Endothelial cell of umbilical vein (primary cell): ENCODE results near the gene EGFL7. TPM values are rescaled to one million over a fixed set of nuclear protein-coding genes. Genes with fewer than 3 reads are reported as not detected.

Experiments
- BruUV-seq: library from RNA; stranded (reverse); fragments of 400-500 nt; replicated peaks from 2 replicates; lab custom pipeline; 2021; lab: Mats Ljungman, UMichigan
- CTCF ChIA-PET: fragments of 300-600, 350-600 bp; sonication (Branson Sonifier 250); formaldehyde crosslinking; loops from one replicate; lab custom pipeline; 2021; ENCODE audit warnings: antibody characterized with exemption, inconsistent platforms; lab: Charles Lee
- POLR2A ChIA-PET: fragments of 300-600, 350-600 bp; sonication (Branson Sonifier 250); formaldehyde crosslinking; loops from one replicate; lab custom pipeline; 2021; ENCODE audit warnings: antibody characterized with exemption, inconsistent platforms; lab: Charles Lee
- DNase-seq: peaks from one replicate; pipeline ENCODE4 v3.0.0-alpha.2; 2011; ENCODE audit warnings: low read depth, low spot score
- FAIRE-seq: peaks from 2 replicates; lab custom pipeline; 2011; peaks lifted over from hg19 to GRCh38; lab: Jason Lieb, UNC
- H2AFZ ChIP-seq: 2 replicates; pipeline ENCODE4 v1.6.0; 2012; ENCODE audit warnings: low read depth, low read length, control low read depth, inconsistent platforms
- H3K27ac ChIP-seq: 2 replicates; pipeline ENCODE4 v1.5.1; 2011; ENCODE audit warnings: low read depth, mild to moderate bottlenecking, control low read depth, low read length, moderate library complexity; ENCODE audit not compliant: insufficient read depth
- H3K27me3 ChIP-seq, 2 experiments: 2 replicates each; pipeline versions ENCODE4 v1.6.0 to v1.6.1; 2011; ENCODE audit warnings: low read length in 2 of 2, mixed read lengths in 1 of 2; ENCODE audit not compliant: control insufficient read depth in 2 of 2, insufficient read depth in 2 of 2
- H3K36me3 ChIP-seq, 2 experiments: 2 replicates in 1 of 2; 3 replicates in 1 of 2; pipeline ENCODE4 v1.5.1; 2011; ENCODE audit warnings: low read length in 2 of 2, mild to moderate bottlenecking in 1 of 2, moderate library complexity in 1 of 2; ENCODE audit not compliant: control insufficient read depth in 2 of 2, insufficient read depth in 2 of 2; ENCODE audit errors: extremely low read depth in 1 of 2
- H3K4me1 ChIP-seq: 3 replicates; pipeline ENCODE4 v1.5.1; 2011; ENCODE audit warnings: mild to moderate bottlenecking, low read length; ENCODE audit not compliant: control insufficient read depth, insufficient read depth; ENCODE audit errors: extremely low read depth
- H3K4me2 ChIP-seq: 2 replicates; pipeline ENCODE4 v1.6.1; 2011; ENCODE audit warnings: low read length, control low read depth, mixed read lengths; ENCODE audit not compliant: insufficient read depth
- H3K4me3 ChIP-seq, 3 experiments: fragments of 200-600 bp in 1 of 3; sonication (generic), shearing (Covaris generic) in 1 of 3; replicated peaks in 1 of 3; 2 replicates each; pipeline ENCODE4 v1.5.1; 2011 to 2016; ENCODE audit warnings: control low read depth in 3 of 3, low read length in 3 of 3, mild to moderate bottlenecking in 2 of 3, inconsistent platforms in 1 of 3, low read depth in 1 of 3, moderate library complexity in 1 of 3; ENCODE audit not compliant: insufficient read depth in 1 of 3
- H3K79me2 ChIP-seq: 2 replicates; pipeline ENCODE4 v1.6.0; 2012; ENCODE audit warnings: low read length, inconsistent platforms; ENCODE audit not compliant: control insufficient read depth, insufficient read depth
- H3K9ac ChIP-seq: replicated peaks from 2 replicates; pipeline ENCODE3; 2011; ENCODE audit warnings: low read length, control low read depth; ENCODE audit not compliant: insufficient read depth; ENCODE audit errors: extremely low read depth
- H3K9me1 ChIP-seq: replicated peaks from 3 replicates; pipeline ENCODE4 v1.6.0; 2011; ENCODE audit warnings: mild to moderate bottlenecking, low read length; ENCODE audit not compliant: control insufficient read depth, insufficient read depth; ENCODE audit errors: extremely low read depth
- H3K9me3 ChIP-seq: replicated peaks from 2 replicates; pipeline ENCODE4 v1.5.1; 2012; ENCODE audit warnings: low read length, inconsistent platforms; ENCODE audit not compliant: control insufficient read depth, insufficient read depth
- H4K20me1 ChIP-seq: replicated peaks from 2 replicates; pipeline ENCODE3; 2011; ENCODE audit warnings: mild to moderate bottlenecking, low read length; ENCODE audit not compliant: control insufficient read depth, insufficient read depth; ENCODE audit errors: extremely low read depth
- CTCF ChIP-seq, 2 donors: IDR thresholded peaks; 1 replicate in 1 of 2; 2 replicates in 1 of 2; pipeline ENCODE4 v1.5.1; 2011; ENCODE audit warnings: low read length in 2 of 2, mild to moderate bottlenecking in 2 of 2, moderate library complexity in 2 of 2, control low read depth in 1 of 2, inconsistent platforms in 1 of 2, low read depth in 1 of 2; ENCODE audit not compliant: insufficient read depth in 1 of 2; ENCODE audit errors: extremely low read depth in 1 of 2
- EZH2 ChIP-seq: IDR thresholded peaks from 2 replicates; pipeline ENCODE4 v1.6.1; 2012; ENCODE audit warnings: borderline replicate concordance, low read depth, mild to moderate bottlenecking, moderate library complexity, low read length, inconsistent platforms; ENCODE audit not compliant: severe bottlenecking
- FOS ChIP-seq: IDR thresholded peaks from 2 replicates; pipeline ENCODE4 v1.6.1; 2011; ENCODE audit warnings: mild to moderate bottlenecking, low read length, moderate library complexity, borderline replicate concordance; ENCODE audit not compliant: insufficient read depth
- GATA2 ChIP-seq: IDR thresholded peaks from 2 replicates; pipeline ENCODE4 v1.7.0; 2011; ENCODE audit warnings: low read depth, mild to moderate bottlenecking, moderate library complexity, mixed read lengths, low read length; ENCODE audit not compliant: insufficient read length, insufficient read depth
- JUN ChIP-seq: IDR thresholded peaks from 2 replicates; pipeline ENCODE4 v1.6.1; 2011; ENCODE audit warnings: borderline replicate concordance, low read depth; ENCODE audit not compliant: insufficient read length, insufficient read depth
- MAX ChIP-seq: IDR thresholded peaks from 2 replicates; pipeline ENCODE4 v1.6.1; 2011; ENCODE audit not compliant: insufficient read depth, insufficient read length
- MYC ChIP-seq: IDR thresholded peaks from one replicate; pipeline ENCODE4 v1.6.1; 2011; ENCODE audit warnings: mild to moderate bottlenecking, low read depth, low read length
- POLR2A ChIP-seq: IDR thresholded peaks from 2 replicates; pipeline ENCODE4 v1.6.1; 2012; ENCODE audit warnings: low read depth, mild to moderate bottlenecking, control low read depth, low read length
- POLR2AphosphoS5 ChIP-seq: IDR thresholded peaks from 2 replicates; pipeline ENCODE4 v1.6.1; 2012; ENCODE audit warnings: low read depth, mild to moderate bottlenecking, control low read depth, low read length, moderate library complexity; ENCODE audit not compliant: insufficient read depth
- dilution Hi-C: fragments of 300-500 bp; cut with MboI; formaldehyde crosslinking; loops from one replicate; pipeline ENCODE4 v1.15.0; 2019; ENCODE audit warnings: low sequenced_read_pairs; ENCODE audit not compliant: extremely low pct_ligation_motif_present
- intact Hi-C: fragments of 100-400 bp; cut with micrococcal nuclease; formaldehyde crosslinking; loops from one replicate; pipeline ENCODE4 v1.10.0; 2022
- polyA plus RNA-seq, 4 experiments: library from polyadenylated mRNA; depleted of rRNA in 3 of 4; stranded (reverse) in 3 of 4; unstranded in 1 of 4; fragments of >200 nt; gene quantifications; 2 replicates each; pipeline versions ENCODE4 v1.2.1 to v1.2.3, GENCODE V29; 2011 to 2012; ENCODE audit warnings: missing spikeins in 1 of 4
- total RNA-seq: library from RNA; stranded (reverse); gene quantifications from 2 replicates; pipeline ENCODE4 v1.2.3, GENCODE V29; 2021

Gene EGFL7
- total and polyA plus RNA-seq, 2 donors (not counting 3 experiments of a cell fraction or from before 2014, with no cell fraction given), result 1,043 to 1,377 TPM

- intact Hi-C loops (no loop called here), dilution Hi-C loops (no loop called here)
- CTCF ChIA-PET, result no interaction called here
- Histone ChIP-seq H3K27ac (no peak overlapping the region), H3K27me3 (no peaks in the 10 kb centered on the region), H3K79me2 (peaks cover 24% of the 10 kb centered on the region), H2AFZ (no peak overlapping the region), H3K9me3 (no peaks in the 10 kb centered on the region), H3K4me2 (no peak overlapping the region), H3K9ac (no peak overlapping the region), H4K20me1 (no peaks in the 10 kb centered on the region), H3K36me3 (peaks cover 0 to 5% of the 10 kb centered on the region in 2 experiments), H3K9me1 (no peaks in the 10 kb centered on the region), H3K4me1 (no peaks in the 10 kb centered on the region), H3K4me3 (no peak overlapping the region)
- POLR2A ChIA-PET, result no interaction called here
- no TSS peak for BruUV-seq
- DNase-seq (no peak), FAIRE-seq (no peak)
- TF ChIP-seq POLR2A (no peak), MYC (no peak), EZH2 (no peak), JUN (no peak), MAX (no peak), GATA2 (no peak), CTCF (IDR thresholded peaks at IDR 0.05; ENCODE audit: extremely low read depth in 1 of 2, insufficient read depth in 1 of 2, low read depth in 1 of 2, low read length in 2 of 2) (no peak), FOS (no peak), POLR2AphosphoS5 (no peak)
Measured at GRCh38 chr9:136678624-136679023, 15.9 kb downstream of the EGFL7 start.
